Stimulated activated naive B cell treated with anti-CD40 and anti-IgM and Interleukin-4, amounts not matched to agents 10 μg/mL and 1 μg/mL and 100 μg/mL, for 72 hours (primary cell): ENCODE data around the gene CLEC4M.

Experiments
- ATAC-seq, 2 donors: fragments of 150-1000 bp; cut with Tn5 transposase; replicated peaks; 2 replicates each; pipeline ENCODE4 v1.10.0; 2021; ENCODE audit warnings: moderate library complexity in 1 of 2
- DNase-seq: peaks from one replicate; pipeline ENCODE4 v3.0.0; 2021
- H3K27ac Mint-ChIP-seq: one replicate; pipeline ENCODE4 v1.8.0; 2022; ENCODE audit warnings: mild to moderate bottlenecking, mixed read lengths
- H3K27me3 Mint-ChIP-seq, 2 donors: one replicate each; pipeline ENCODE4 v1.8.0; 2022; ENCODE audit warnings: mixed read lengths in 2 of 2
- H3K36me3 Mint-ChIP-seq, 2 donors: one replicate each; pipeline ENCODE4 v1.8.0; 2022; ENCODE audit warnings: mixed read lengths in 2 of 2, mild to moderate bottlenecking in 1 of 2
- H3K4me1 Mint-ChIP-seq, 2 donors: one replicate each; pipeline ENCODE4 v1.8.0; 2022; ENCODE audit warnings: mixed read lengths in 2 of 2, mild to moderate bottlenecking in 1 of 2
- H3K4me3 Mint-ChIP-seq, 2 donors: one replicate each; pipeline ENCODE4 v1.8.0; 2022; ENCODE audit warnings: mild to moderate bottlenecking in 2 of 2, mixed read lengths in 2 of 2, moderate library complexity in 1 of 2
- H3K9me3 Mint-ChIP-seq, 2 donors: one replicate each; pipeline ENCODE4 v1.8.0; 2022; ENCODE audit warnings: mixed read lengths in 2 of 2, mild to moderate bottlenecking in 1 of 2

CLEC4M gene, protein sequence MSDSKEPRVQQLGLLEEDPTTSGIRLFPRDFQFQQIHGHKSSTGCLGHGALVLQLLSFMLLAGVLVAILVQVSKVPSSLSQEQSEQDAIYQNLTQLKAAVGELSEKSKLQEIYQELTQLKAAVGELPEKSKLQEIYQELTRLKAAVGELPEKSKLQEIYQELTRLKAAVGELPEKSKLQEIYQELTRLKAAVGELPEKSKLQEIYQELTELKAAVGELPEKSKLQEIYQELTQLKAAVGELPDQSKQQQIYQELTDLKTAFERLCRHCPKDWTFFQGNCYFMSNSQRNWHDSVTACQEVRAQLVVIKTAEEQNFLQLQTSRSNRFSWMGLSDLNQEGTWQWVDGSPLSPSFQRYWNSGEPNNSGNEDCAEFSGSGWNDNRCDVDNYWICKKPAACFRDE

DNA sequence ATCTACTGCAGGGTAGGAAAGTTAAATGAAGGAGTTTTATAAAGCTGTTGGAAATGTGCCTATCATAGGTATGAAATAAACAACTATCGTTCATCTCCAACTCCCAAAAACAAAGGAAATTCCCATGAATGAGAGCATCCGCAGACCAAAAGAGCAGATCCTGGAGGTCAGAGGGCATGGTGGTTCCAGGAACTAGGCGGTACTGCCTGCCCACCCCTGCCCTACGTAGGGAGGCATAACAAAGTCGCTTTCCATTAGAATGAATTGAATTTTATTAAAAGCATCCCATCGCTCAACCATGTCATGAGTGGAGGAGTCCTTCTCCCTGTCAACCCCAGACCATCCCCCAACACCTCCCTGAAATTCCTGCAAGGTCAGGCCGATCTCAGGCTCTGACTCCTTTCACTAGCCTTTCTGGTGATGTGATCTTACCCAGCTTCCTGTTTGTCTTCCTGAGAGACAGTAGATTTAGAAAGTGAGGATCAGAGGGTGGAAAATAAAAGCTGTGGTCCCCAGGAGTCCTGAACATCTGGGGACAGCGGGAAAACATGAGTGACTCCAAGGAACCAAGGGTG lies at the start of gene CLEC4M:
Gene CLEC4M (plus strand): TSS at position 525 of the 575 bp plus-strand sequence. CDS start 24 bp downstream, at position 549.
- Mint-ChIP-seq H3K27ac (peak within 1 kb of the TSS; percentile 31), H3K27me3 (peaks cover 11 to 15% of the 10 kb centered on the region in 2 donors), H3K4me3 (peak within 1 kb of the TSS in 1 of 2 donors; percentile 15), H3K36me3 (peaks cover 10 to 19% of the 10 kb centered on the region in 2 donors), H3K4me1 (peaks cover 16 to 27% of the 10 kb centered on the region in 2 donors), H3K9me3 (peaks cover 4 to 9% of the 10 kb centered on the region in 2 donors)
- ATAC-seq = no peak
- DNase-seq = no peak

DNA sequence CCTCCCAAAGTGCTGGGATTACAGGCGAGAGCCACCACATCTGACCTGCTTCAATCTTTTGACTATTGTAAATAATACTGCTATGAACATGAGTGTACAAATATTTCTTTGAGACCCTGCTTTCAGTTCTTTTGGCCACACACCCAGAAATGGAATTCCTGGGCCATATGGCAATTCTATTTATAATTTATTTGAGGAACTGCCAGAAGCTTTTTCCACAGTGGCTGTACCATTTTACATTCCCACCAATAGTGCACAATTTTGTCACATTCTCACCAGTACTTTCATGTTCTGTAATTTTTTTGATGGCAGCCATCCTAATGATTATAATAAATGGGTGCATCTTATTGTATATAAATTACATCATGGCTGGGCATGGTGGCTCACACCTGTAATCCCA lies 47.4 kb upstream of the CLEC4M start:
- peak overlapping the region; percentile 85 for H3K27ac Mint-ChIP-seq
- ATAC-seq (no peak), DNase-seq (no peak)
- peaks cover 2 to 8% of the 10 kb centered on the region in 2 donors for H3K9me3 Mint-ChIP-seq
- H3K4me1 Mint-ChIP-seq = peaks cover 37 to 76% of the 10 kb centered on the region in 2 donors
- peaks cover 7 to 19% of the 10 kb centered on the region in 2 donors for H3K36me3 Mint-ChIP-seq
- peak overlapping the region; percentile 13 to 64 for H3K4me3 Mint-ChIP-seq
- H3K27me3 Mint-ChIP-seq = no peaks in the 10 kb centered on the region

GRCh38 chr19:7716762-7717161 lies 46.3 kb upstream of the CLEC4M start:
- no peak for DNase-seq
- H3K4me1 Mint-ChIP-seq = peaks cover 35 to 74% of the 10 kb centered on the region in 2 donors
- no peak overlapping the region for H3K27ac Mint-ChIP-seq
- H3K36me3 Mint-ChIP-seq = peaks cover 6 to 17% of the 10 kb centered on the region in 2 donors
- H3K27me3 Mint-ChIP-seq = no peaks in the 10 kb centered on the region
- no peak overlapping the region for H3K4me3 Mint-ChIP-seq
- ATAC-seq = no peak
- peaks cover 0 to 6% of the 10 kb centered on the region in 2 donors for H3K9me3 Mint-ChIP-seq

DNA sequence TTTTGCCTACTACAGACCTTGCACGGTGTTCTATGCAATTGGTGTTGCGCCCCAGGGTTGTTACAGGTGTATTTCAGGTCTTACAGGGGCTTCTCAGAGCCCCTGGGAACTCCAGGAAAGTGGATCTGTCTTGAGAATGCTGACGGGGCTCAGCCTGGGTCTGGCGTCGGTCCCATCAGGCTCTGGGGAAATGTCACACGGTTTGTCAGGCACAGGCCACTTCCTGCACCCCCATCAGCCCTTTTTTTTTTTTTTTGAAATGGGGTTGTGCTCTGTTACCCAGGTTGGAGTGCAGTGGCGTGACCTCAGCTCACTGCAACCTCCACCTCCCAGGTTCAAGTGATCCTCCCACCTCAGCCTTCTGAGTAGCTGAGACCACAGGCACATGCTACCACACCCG lies 44.4 kb upstream of the CLEC4M start:
- H3K36me3 Mint-ChIP-seq = peaks cover 12 to 22% of the 10 kb centered on the region in 2 donors
- DNase-seq (no peak), ATAC-seq (peak; percentile 52 to 61)
- H3K4me1 Mint-ChIP-seq = peaks cover 45 to 88% of the 10 kb centered on the region in 2 donors
- peak overlapping the region; percentile 62 to 63 for H3K4me3 Mint-ChIP-seq
- peaks cover 0 to 6% of the 10 kb centered on the region in 2 donors for H3K9me3 Mint-ChIP-seq
- peak overlapping the region; percentile 96 for H3K27ac Mint-ChIP-seq
- no peaks in the 10 kb centered on the region for H3K27me3 Mint-ChIP-seq

DNA sequence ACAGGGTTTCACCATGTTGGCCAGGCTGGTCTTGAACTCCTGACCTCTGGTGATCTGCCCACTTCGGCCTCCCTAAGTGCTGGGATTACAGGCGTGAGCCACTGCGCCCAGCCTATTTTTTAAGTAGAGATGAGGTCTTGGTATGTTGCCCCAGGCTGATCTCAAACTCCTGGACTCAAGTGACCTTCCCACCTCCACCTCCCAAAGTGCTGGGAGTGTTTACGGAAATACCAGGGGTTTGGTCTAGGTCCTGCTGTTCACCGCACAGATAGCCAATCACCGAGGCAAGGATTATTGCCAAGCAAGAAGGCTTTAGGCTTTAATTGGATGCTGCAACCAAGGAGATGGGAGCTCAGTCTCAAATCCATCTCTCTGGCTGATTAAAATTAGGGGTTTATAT lies 42.7 kb upstream of the CLEC4M start:
- H3K27ac Mint-ChIP-seq = peak overlapping the region; percentile 44
- ATAC-seq (no peak), DNase-seq (no peak)
- H3K36me3 Mint-ChIP-seq = peaks cover 17 to 31% of the 10 kb centered on the region in 2 donors
- peaks cover 39 to 88% of the 10 kb centered on the region in 2 donors for H3K4me1 Mint-ChIP-seq
- peaks cover 7 to 9% of the 10 kb centered on the region in 2 donors for H3K9me3 Mint-ChIP-seq
- H3K27me3 Mint-ChIP-seq = no peaks in the 10 kb centered on the region
- no peak overlapping the region for H3K4me3 Mint-ChIP-seq

GRCh38 chr19:7722231-7722651 lies 40.8 kb upstream of the CLEC4M start:
- DNase-seq (peak; percentile 74), ATAC-seq (peak; percentile 86 to 87)
- Mint-ChIP-seq H3K9me3 (peaks cover 6 to 7% of the 10 kb centered on the region in 2 donors), H3K36me3 (peaks cover 14 to 22% of the 10 kb centered on the region in 2 donors), H3K27me3 (no peaks in the 10 kb centered on the region), H3K27ac (peak overlapping the region; percentile 39), H3K4me3 (peak overlapping the region in 1 of 2 donors; percentile 3), H3K4me1 (peaks cover 41 to 83% of the 10 kb centered on the region in 2 donors)

DNA sequence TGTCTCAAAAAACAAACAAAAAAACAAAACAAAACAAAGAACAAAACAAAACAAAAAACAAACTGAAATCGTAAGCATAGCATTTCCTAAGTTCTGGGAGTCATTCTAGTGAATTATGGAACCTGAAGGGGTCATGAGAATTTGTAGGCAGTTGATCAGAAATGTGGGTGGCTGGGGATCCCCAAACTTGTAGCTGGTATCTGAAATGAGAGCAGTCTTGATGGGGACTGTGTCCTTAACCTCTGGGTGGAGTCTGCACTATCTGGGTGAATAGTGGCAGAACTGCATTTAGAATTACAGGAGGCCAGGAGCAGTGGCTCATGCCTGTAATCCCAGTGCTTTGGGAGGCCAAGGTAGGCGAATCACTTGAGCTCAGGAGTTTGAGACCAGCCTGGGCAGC lies 37.3 kb upstream of the CLEC4M start:
- H3K36me3 Mint-ChIP-seq = peaks cover 28 to 30% of the 10 kb centered on the region in 2 donors
- H3K27me3 Mint-ChIP-seq = peaks cover 10 to 20% of the 10 kb centered on the region in 2 donors
- H3K27ac Mint-ChIP-seq = peak overlapping the region; percentile 31
- H3K4me3 Mint-ChIP-seq = no peak overlapping the region
- H3K9me3 Mint-ChIP-seq = peaks cover 7 to 10% of the 10 kb centered on the region in 2 donors
- H3K4me1 Mint-ChIP-seq = peaks cover 43 to 81% of the 10 kb centered on the region in 2 donors
- DNase-seq (no peak), ATAC-seq (no peak)

- peaks cover 13 to 25% of the 10 kb centered on the region in 2 donors for H3K27me3 Mint-ChIP-seq
- DNase-seq = no peak
- peaks cover 18 to 19% of the 10 kb centered on the region in 2 donors for H3K36me3 Mint-ChIP-seq
- peaks cover 7% of the 10 kb centered on the region in 2 donors for H3K9me3 Mint-ChIP-seq
- peak overlapping the region; percentile 84 to 90 for H3K4me3 Mint-ChIP-seq
- H3K27ac Mint-ChIP-seq = peak overlapping the region; percentile 93
- peaks cover 32 to 65% of the 10 kb centered on the region in 2 donors for H3K4me1 Mint-ChIP-seq
- ATAC-seq = peak; percentile 50 to 66
These were observed 33.8 kb upstream of the CLEC4M start for GRCh38 chr19:7729211-7729610.

DNA sequence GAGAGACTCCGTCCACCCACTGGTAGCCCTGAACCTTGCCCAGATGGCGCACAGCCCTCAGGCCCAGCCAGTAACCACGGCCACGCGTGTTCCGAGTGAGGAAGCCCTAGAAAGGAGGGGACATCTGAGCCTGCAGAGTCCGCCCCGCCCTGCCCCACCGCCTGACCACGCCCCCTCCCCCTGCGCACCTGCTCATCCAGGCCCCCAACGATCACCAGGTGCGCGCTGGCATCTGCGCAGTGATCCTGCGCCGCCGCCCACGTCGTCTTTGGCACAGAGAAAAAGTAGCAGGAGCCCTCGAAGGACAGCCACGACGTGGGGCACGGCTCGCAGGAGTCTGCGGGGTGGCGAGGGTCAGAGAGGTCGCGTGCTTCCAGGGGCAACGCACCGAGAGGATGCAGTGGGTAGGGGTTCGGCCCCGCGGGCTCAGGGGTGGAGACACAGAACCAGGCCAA lies 33.2 kb upstream of the CLEC4M start:
- Mint-ChIP-seq H3K4me3 (peak overlapping the region; percentile 84 to 90), H3K27me3 (peaks cover 13 to 25% of the 10 kb centered on the region in 2 donors), H3K9me3 (peaks cover 4 to 5% of the 10 kb centered on the region in 2 donors), H3K27ac (peak overlapping the region; percentile 93), H3K36me3 (peaks cover 14 to 19% of the 10 kb centered on the region in 2 donors), H3K4me1 (peaks cover 34 to 64% of the 10 kb centered on the region in 2 donors)
- ATAC-seq (peak; percentile 60 to 74), DNase-seq (no peak)

GRCh38 chr19:7730286-7731217 lies 32.5 kb upstream of the CLEC4M start:
- peak overlapping the region; percentile 93 for H3K27ac Mint-ChIP-seq
- H3K27me3 Mint-ChIP-seq = peaks cover 13 to 25% of the 10 kb centered on the region in 2 donors
- H3K9me3 Mint-ChIP-seq = peaks cover 4 to 5% of the 10 kb centered on the region in 2 donors
- DNase-seq = no peak
- peaks cover 14 to 19% of the 10 kb centered on the region in 2 donors for H3K36me3 Mint-ChIP-seq
- peak; percentile 21 to 43 for ATAC-seq
- peak overlapping the region; percentile 84 to 90 for H3K4me3 Mint-ChIP-seq
- peaks cover 32 to 63% of the 10 kb centered on the region in 2 donors for H3K4me1 Mint-ChIP-seq

DNA sequence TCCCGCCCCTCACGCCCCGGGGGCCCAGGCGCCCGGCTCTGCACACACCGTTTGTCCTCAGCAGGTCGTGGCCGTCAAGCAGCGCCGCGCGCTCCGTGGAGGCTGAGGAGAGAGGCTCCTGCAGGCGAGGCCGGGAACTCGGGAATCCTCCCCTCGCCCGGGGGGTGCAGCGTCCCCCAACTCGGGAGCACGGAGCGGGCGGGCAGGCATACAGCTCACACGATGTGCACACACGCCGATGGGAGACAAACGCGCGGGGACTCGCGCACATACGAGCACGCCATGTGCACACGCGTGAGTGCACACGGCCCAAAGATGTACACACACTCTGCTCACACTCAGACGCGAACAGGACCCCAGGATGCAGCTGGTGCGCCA lies 31.8 kb upstream of the CLEC4M start:
- Mint-ChIP-seq H3K36me3 (peaks cover 14 to 19% of the 10 kb centered on the region in 2 donors), H3K9me3 (peaks cover 4 to 5% of the 10 kb centered on the region in 2 donors), H3K4me3 (peak overlapping the region; percentile 52 to 54), H3K4me1 (peaks cover 28 to 57% of the 10 kb centered on the region in 2 donors), H3K27ac (no peak overlapping the region), H3K27me3 (peaks cover 13 to 25% of the 10 kb centered on the region in 2 donors)
- DNase-seq (no peak), ATAC-seq (no peak)

DNA sequence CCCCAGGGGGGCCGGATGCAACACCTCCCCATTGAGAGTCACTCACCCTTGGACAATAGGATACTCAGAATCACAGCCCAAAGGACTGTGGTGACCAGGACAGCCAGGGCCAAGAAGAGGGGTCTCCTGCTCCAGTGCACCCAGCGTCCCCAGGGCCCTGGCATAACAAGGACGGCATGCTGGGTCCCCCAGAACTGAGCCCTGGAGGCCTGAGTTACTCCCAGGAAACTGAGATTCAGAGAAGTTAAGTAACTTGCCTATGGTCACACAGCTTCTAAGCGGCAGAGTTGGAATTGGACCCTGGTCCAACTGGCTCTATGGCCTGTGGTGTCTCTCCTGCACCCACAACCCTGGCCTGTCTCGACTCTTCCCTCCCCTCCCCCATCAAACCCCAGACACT lies 31.4 kb upstream of the CLEC4M start:
- Mint-ChIP-seq H3K27me3 (peaks cover 13 to 25% of the 10 kb centered on the region in 2 donors), H3K4me3 (peak overlapping the region; percentile 36 to 54), H3K9me3 (peaks cover 4 to 5% of the 10 kb centered on the region in 2 donors), H3K27ac (no peak overlapping the region), H3K4me1 (peaks cover 28 to 57% of the 10 kb centered on the region in 2 donors), H3K36me3 (peaks cover 14 to 19% of the 10 kb centered on the region in 2 donors)
- ATAC-seq = no peak
- DNase-seq = no peak

- Mint-ChIP-seq H3K9me3 (peaks cover 4 to 5% of the 10 kb centered on the region in 2 donors), H3K27ac (no peak within 1 kb of the TSS), H3K27me3 (peaks cover 13 to 25% of the 10 kb centered on the region in 2 donors), H3K4me1 (peaks cover 28 to 57% of the 10 kb centered on the region in 2 donors), H3K36me3 (peaks cover 14 to 19% of the 10 kb centered on the region in 2 donors), H3K4me3 (peak within 1 kb of the TSS; percentile 52 to 54)
- DNase-seq (no peak), ATAC-seq (no peak)
These were observed 31.0 kb upstream of the CLEC4M start, which contains the start of gene CLEC4G for GRCh38 chr19:7732045-7732444. TSS of gene CLEC4G (minus strand) at chr19:7732110. CDS start at chr19:7732102, 8 bp downstream.
